Epidermal melanocyte (primary cell): ENCODE measurements around the gene TAF1B.
A peak's percentile ranks its signal among the peaks of the same experiment; 100 is the strongest.

ENCODE experiments used
- DNase-seq: peaks from one replicate; pipeline ENCODE4 v3.0.0; 2011; ENCODE audit warnings: low spot score; ENCODE audit not compliant: insufficient read length

Gene TAF1B

DNA sequence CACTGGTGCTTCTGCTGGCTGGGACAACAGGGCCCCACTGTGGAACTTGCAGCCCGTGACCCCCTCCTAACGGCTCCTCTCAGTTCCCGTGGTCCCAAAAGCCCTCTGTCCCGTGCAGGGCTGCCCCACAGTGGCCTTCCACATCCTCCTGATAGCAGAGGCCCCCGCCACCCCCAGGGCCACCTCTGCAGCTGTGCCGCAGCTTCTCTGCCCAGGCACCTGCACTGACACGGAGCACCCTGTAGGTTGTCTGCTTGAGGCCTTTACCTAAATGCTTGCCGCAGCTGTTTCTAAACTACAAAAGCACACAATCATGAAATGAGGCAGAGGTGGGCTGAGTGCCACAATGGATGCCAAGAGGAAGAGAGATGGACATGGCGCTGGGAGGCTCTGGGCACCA, 94.7 kb downstream of the TAF1B start:
- no peak for DNase-seq

DNA sequence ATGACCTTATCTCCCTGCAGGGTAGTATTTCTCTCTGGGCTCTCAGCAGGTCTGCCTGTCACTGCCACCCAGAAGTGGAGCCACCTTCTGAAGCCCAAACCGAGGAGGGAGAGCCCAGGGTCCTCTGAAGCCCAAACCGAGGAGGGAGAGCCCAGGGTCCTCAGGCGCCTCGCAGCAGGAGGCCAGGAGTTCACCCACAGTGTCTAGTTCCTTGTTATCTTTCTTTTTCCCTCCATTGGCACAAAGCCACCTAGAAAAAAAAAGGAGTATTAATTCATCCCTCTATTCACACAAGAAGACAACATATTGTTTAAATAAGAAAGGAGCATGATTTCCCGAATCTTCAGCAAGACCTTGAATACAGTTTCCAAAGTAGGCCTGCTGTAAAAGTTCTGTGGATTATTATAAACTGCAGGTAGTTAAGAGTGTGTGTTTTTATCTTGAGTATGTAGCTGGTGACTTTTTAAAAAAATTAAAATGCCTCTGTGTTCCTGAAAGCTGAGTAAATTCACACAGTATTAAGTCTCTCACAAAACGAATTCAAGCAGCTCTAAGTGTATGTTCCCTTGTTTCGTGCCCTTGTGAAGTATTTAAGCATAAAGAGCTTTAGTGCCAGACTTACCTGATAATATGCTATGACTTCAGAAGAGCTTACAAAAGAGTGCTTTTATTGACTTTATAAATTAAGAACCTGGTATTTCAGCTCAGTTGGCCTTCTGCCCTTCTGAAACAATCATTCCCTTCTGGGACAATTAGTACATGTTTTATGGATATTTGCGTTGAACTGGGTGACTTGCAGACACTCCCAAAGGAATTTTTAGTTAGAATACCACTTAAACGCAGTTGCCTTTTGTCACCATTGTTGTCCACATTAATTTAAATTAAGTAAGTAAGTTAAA, 96.6 kb downstream of the TAF1B start:
- no peak for DNase-seq

DNA sequence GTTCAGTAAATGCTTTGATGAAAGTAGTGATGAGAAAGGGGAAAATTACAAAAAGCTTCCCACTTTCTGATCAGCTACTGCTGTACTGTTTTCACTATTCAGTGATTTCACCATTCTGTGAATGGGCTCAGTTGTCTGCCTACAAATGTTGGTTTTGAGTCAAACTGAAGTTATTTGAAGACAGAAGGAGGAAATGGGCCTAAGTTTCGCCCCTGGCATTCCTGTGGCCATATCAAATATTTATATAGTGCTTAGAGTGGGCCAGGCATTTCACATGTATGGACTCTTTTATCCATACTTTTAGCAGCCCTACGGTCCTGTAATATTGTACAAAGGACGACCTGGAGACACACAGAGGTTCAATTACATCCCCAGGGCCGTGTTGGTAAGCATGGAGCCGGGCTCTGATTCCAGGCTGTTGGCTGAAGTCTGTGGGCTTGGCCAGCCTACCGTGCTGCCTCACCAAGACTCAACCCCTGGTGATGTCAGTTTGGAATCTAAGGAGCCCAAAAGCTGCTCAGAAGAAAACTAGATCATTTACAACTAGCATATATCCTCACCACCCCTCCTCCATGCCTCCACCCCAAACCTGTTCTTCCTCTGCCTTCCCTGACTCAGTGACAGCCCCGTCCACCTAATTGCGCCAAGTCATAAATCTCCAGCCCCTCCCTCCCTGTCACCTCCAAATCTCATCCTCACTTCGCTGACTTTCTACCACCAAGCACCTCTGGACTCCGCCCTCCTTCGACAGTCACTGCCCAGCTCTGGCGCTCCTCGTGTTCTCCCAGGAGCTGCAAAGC, 98.1 kb downstream of the TAF1B start:
- peak; percentile 81 for DNase-seq

DNA sequence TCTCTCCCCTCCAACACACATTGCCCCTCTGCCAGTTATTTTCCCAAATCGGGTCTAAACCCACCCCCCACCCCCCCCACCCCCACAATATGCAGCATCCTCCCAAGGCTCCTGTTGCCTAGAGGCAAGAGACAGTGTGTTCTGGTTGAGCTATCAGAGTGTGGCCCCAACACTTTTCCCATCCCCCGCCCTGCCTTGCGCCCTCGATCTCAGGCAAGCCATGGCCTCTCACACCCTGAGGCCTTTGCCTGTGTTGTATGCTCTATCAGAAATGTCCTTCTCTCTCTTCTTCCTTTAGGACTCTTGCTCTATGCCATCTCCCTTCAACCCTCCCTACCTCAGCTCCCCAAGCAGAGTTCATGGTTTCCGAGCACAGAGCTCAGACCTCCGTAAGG, 98.7 kb downstream of the TAF1B start:
- DNase-seq, result no peak

- DNase-seq, result no peak
Measured at GRCh38 chr2:9944330-9944758, 101.1 kb downstream of the TAF1B start.

GRCh38 chr2:9945596-9945995, 102.3 kb downstream of the TAF1B start:
- no peak for DNase-seq

DNA sequence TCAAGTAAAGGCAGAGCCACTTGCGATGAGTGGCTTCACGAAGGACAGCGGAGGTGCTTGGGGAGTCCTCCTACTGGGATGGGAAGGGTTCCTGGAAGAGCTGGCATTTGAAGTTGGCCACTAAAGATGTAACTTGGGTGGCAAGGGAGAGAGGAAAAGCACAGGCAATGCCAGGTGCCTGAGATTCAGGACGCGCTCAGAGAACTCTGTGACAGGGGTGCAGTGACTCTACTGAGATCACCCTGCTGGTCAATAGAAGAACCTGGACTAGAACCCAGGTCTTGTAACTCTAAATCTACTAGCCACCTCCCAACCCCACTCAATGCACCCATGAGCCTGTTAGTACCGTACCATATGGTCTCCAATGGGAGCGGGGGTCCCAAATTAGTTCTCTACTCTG, 102.8 kb downstream of the TAF1B start:
- no peak for DNase-seq

DNA sequence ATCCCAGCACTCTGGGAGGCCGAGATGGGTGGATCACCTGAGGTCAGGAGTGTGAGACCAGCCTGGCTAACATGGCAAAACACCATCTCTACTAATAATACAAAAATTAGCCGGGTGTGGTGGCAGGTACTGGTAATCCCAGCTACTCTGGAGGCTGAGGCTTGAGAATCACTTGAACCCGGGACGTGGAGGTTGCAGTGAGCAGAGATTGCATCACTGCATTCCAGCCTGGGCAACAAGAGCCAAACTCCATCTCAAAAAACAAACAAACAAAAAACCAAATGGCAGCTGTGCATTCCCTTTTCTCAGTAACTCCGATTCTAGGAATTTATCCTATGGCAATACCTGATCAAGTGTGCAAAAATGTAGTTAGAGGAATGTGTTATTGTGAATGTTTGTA, 103.5 kb downstream of the TAF1B start:
- DNase-seq, result no peak

DNA sequence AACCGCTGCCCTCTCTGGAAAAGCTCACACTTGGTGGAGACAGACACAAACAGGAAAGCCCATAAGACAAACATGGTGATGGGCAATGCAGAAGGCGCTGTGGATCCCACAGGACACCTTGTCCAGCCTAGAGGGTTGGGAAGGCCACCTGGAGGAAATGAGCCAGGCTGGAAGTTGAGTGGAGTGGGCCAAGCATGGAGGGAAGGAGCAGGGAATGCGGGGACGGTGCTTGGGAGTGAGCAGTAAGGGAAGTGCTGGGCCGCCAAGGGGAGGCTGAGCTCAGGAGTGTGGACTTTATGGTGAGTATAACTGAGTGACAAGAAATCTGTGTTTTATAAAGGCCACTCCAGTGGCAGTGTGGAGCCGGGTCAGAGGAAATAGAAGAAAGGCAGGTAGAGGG, 105.4 kb downstream of the TAF1B start:
- no peak for DNase-seq

GRCh38 chr2:9949239-9949991, 106.1 kb downstream of the TAF1B start:
- no peak for DNase-seq

DNA sequence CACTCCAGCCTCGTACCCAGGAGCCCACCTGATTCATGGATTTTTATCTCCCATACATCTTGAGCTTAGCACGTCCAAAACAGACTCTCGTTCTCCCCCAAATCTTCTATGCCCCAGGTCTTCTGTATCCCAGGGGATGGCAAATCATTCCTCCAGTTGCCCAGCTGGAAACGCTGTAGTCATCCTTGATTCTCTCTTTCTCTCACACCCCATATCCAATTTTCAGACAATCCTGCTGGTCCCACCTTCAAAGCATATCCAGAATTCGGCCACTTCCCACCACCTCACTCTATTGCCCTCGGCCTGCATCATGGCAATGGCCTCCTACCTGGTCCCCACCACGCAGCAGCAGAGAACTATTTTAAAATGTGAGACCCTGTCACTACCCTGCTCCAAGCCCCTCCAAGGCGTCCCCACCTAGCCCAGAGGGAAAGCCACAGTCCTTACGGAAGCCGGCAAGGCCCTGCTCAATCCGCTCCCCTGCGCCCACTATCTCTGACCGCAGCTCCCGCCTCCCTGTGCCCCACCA, 106.8 kb downstream of the TAF1B start:
- DNase-seq, result no peak

DNA sequence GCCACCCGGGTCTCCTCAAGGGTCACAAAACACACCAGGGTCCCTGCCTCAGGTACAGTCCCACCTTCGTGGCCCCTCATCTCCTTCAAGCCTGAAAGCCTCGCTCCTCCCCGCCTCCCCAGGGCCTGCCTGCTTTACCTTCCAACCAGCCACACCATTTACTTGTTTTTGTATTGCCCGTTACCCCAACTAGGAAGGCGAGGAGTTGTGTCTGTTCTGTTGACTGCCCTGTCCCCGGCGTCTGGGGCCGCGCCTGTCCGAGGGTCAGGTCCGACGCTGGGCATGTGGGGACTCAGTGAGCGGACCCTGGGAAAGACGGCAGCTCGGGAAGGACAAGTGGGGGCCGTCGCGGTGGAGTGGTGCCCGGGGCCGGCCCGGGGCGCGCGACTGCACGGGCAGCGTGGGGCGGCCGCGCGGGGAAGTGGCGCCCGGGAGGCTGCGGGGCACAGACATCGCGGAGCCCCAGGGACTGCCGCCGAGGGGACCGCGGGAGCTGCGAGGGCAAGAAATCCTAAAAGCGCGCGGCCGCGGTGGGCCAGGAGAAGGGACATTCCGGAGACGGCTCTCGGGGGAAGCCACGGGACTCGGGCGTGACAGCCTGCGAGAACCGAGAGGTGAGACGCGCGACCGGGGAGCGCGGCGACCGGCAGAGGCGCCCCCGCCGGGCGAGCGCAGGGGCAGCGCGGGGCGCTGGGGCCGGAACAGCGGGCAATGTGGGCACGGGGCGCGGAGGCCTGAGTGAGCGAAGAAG, 107.4 kb downstream of the TAF1B start:
- no peak for DNase-seq

DNA sequence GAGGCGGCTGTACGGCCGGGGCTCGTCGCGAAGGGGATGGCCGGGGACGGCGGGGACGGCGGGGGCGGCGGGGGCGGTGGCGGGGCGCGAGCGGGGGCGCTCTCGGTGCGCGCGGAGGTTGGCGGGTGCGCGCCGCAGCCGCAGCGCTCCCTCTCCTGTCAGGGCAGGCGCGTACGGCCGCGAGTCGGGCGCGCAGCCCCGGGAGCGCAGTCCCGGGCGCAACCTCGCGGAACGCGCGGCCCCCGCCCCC, 107.9 kb downstream of the TAF1B start:
- DNase-seq, result no peak

DNA sequence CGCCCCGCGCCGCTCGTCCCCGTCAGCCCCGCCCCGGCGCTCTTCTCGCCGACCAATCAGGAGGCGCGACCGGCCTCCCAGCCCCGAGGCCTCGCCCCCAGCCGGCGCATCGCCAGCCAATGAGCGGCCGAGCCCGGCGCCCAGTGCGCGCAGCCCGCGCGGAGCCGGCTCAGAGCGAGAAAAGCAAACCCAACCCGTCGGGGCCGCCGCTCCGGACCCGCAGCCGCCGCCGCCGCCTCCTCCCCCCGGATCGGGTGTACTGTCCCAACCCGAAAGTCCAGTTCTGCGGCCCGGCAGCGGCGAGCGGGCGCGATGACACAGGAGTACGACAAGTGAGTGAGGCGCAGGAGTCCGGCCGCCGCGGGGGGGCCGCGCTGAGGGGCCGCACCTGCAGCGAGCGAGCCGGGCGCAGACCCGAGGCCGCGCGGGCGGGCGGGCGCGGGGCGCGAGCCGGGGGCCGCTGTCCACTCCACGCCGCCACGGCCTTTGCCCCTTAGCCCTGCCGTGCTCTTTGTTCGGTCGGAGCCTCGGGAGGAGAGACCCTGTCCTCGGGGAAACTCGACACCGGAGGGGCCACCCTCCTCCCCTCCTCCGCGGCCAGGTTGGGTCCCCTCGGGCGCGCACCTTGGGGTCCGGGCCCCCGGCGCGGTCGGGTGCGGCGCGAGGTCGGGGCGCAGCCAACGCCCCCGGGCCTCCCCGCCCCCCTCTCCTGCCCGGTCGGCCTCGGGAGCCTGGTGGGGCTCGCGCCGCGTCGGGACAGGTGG, 108.4 kb downstream of the TAF1B start, which contains the start of gene GRHL1:
GRHL1 (plus strand) TSS at position 172 of the 764 bp plus-strand sequence; CDS start at position 313, 141 bp downstream.
- peak; percentile 98 for DNase-seq

DNA sequence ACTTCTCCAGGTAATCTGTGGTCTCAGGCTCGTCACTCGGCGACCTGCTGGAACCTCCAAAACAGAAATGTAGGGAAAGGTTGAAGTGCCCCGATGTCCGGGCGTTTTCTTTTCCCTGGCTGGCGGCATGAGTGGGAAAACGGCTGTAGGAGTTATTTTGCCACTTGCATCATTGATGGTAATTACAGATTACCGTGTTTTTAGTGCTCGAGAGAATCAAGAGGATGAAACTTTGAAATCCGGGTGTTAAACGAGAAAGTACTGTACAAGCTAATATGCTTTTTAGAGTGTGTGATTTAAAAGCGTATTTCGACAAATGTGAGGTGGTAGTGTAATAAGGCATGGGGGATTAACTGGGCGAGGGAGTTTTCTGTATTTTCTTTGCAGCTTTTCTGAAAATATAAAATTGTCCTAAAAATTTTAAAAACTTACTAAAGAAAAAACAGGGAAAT, 109.0 kb downstream of the TAF1B start:
- DNase-seq, result no peak

DNA sequence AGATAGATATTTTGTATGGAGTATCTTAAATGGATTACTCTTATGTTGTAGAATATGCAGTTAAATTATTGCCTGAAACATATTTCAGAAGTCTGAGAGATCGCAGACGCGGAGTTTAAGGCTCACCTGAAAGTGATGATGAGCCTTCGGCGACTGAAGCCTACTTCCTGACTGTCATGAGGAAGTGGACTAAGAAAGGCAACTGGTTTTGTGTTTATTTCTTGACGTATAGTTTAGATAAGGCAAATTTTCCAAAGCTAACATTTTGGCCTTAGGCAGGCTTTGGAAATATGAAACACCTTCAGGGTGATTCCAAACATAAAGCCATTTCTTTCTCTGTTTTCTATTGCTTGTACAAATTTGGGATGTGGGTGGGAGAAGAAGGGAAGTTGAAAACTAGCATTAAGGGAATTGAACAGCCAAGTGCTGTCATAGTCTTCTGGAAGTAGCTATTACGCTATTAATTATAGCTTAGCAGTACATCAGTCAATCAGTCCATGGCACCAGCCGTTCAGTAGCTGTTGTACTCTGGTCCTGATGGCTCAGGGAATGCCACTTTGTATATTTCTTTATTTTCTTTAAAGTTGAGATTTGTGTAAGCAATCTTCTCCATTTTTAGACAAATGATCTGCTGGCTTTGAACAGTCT, 109.7 kb downstream of the TAF1B start:
- no peak for DNase-seq

DNA sequence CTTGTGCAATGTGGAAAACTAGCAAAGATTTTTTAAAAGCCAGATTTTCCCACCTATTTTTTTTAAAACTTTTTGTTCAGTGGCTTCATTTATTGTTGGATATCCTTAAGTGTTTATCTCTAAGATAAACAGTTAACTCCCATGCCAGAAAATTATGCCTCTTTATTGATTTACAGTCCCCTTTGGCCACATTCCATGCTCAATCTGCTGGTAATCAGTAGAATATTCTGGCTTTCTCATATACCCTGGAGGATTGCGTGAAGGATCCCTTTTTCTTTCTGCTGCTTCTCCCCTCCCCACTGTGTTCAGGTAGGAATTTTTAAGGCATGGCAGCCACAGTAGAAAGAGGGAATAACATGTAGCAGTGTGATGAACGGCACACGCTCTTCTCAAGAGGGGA, 110.9 kb downstream of the TAF1B start:
- DNase-seq, result no peak

GRCh38 chr2:9958057-9958456, 114.8 kb downstream of the TAF1B start:
- no peak for DNase-seq

DNA sequence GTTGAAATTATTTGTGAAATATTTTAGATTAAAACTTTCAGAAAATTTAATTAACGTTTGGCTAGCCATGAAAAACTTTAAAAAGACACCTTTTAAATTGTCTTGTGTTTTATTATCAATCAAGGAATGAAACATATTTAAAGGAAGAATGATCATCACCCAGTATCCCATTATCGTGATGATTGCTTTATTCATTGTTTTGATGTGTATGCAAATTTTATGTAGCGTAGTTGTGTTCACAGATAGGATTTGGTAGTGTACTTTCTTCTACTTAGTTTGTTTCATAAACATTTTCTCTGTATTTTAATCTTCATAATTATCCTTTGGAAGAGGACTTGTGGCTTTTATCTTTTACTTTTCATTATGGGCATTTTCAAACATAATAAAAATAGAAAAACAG, 116.0 kb downstream of the TAF1B start:
- no peak for DNase-seq

GRCh38 chr2:9961013-9961412, 117.7 kb downstream of the TAF1B start:
- DNase-seq, result no peak
